NK-92 (cell line): Measurements from ENCODE around the gene CLEC6A.
"Not testable (repeated sequence)": the region's sequence is repeated elsewhere in the genome, so short reads cannot be mapped to it uniquely, and the experiment has no call there.

Experiments used
- DNase-seq: peaks from one replicate; lab custom pipeline; 2025; ENCODE audit not compliant: unreplicated experiment; lab: John Stamatoyannopoulos, UW

The CLEC6A gene

DNA sequence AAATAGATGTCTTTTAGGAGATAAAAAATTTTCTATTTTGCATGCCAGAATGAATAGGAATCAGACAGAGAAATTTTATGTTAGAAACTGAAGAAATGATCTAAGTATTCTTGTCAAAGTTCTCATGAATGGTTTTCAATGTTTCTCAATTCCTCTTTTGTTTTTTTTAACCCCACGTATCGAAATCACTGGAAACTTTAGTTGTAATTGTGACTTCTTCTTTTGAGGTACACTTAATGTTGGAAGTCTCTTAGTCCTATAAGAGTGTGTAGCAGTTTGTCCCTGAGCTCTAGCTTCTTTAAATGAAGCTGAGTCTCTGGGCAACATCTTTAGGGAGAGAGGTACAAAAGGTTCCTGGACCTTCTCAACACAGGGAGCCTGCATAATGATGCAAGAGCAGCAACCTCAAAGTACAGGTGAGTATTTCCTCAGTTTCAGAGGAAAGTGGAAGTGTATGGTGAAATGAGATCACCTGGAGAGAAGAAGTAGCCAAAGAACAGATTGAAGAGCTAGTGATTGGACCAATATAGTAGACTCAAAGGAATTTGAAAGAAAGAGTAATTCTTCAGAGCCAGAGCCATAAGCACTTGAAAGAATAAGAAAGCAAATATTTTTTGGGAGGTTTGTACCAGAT lies at the start of gene CLEC6A:
CLEC6A (plus strand) TSS at position 236 of the 634 bp plus-strand sequence; CDS start at position 386, 150 bp downstream.
- no peak for DNase-seq

GRCh38 chr12:8419576-8419975 lies 36.2 kb upstream of the CLEC6A start:
- DNase-seq = not testable (repeated sequence)

- DNase-seq = no peak
Measured at GRCh38 chr12:8420506-8420905, 35.3 kb upstream of the CLEC6A start.

GRCh38 chr12:8444536-8445278 lies 11.1 kb upstream of the CLEC6A start:
- DNase-seq = not testable (repeated sequence)

DNA sequence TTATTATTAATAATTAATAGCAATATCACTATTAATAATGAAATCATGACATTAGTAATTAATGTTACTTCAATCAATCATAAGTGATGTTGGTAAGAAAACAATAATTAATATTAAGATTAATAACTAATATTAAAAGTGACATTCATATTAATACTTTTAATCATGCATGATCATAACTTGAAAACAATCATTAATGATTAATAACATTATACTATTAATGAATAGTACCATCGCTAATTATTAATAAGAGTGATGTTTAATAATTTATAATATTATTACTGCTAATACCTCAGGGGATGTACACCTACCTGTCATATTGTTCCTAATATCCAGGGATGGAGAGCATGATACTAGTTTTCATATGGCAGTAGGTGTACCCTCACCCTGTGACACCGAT lies 10.0 kb upstream of the CLEC6A start:
- no peak for DNase-seq

DNA sequence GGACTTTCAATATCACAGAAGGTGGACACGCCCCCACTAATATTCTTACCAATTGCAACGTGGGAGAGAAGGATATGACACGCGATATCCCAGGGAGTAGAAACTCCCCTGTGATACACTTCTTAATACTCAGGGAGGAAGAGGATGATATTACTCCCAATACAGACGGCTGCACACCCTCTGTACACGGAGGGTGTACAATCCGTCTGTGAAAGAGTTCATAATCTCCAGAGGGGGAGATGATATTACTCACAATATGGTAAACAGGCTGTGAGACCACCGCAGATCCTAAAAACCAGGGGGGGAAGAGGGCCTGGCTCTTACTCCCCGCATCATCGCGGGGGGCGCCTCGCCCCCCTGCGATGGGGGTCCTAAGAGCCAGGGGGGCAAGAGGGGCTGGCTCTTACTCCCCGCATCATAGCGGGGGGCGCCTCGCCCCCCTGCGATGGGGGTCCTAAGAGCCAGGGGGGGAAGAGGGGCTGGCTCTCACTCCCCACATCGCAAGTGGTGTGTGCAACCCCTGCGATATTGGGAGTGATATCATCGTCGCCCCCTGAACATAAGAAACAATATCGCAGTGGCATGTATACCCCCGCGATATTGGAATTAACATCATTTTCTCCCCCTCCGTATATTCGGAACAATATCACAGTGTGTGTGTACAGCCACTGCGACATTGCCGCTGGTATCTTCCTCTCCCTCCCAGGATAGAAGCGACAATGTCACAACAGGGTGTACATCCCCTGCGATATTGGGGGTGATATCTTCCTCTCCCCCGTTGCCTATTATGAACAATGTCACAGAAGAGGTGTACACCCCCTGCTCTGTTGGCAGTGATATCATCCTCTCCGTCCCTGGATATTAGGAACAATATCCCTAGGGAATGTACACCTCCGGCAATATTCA lies 8.9 kb upstream of the CLEC6A start:
- DNase-seq = no peak

GRCh38 chr12:8449355-8449859 lies 6.4 kb upstream of the CLEC6A start:
- DNase-seq = no peak

DNA sequence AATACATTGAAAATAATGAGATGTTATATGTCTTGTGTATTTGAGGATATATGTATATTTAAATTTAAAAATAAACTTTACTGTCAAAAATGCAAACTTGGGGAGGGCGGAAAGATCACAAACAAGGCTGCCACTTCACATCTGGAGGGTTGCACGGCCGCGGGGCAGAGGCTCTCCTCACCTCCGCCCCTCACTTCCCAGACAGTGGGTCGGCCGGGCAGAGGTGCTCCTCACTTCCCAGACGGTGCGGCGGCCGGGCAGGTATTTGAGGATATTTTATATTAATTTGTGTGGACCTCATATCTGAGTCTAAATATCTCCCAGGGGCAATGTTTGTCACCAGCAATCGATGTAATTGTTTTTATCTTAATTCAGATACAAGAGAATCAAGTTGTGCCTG lies 3.7 kb upstream of the CLEC6A start:
- DNase-seq = no peak

GRCh38 chr12:8453021-8453513 lies 2.7 kb upstream of the CLEC6A start:
- DNase-seq = no peak

DNA sequence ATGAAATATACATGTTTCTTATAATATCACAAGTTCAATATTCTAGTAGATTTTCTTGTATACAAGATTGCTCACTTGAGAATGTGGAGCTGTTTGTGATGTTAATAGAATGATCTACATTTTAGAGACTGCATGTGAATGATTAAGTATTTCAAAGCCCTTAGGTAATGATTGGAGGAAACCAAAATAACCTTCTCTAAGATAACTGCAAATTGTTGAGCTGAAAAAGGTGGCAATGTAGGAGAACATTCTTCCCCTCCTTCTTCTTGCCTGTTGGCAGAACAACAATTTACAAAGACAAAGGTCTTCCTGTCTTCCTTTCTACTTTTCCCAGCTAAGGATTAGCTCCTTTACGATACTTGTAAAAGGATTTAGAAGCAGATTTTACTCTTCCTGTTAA lies 2.0 kb upstream of the CLEC6A start:
- no peak for DNase-seq

GRCh38 chr12:8455271-8455670 lies 491 bp upstream of the CLEC6A start:
- no peak for DNase-seq

- no peak for DNase-seq
Measured at GRCh38 chr12:8461426-8461825, 5.7 kb downstream of the CLEC6A start.

DNA sequence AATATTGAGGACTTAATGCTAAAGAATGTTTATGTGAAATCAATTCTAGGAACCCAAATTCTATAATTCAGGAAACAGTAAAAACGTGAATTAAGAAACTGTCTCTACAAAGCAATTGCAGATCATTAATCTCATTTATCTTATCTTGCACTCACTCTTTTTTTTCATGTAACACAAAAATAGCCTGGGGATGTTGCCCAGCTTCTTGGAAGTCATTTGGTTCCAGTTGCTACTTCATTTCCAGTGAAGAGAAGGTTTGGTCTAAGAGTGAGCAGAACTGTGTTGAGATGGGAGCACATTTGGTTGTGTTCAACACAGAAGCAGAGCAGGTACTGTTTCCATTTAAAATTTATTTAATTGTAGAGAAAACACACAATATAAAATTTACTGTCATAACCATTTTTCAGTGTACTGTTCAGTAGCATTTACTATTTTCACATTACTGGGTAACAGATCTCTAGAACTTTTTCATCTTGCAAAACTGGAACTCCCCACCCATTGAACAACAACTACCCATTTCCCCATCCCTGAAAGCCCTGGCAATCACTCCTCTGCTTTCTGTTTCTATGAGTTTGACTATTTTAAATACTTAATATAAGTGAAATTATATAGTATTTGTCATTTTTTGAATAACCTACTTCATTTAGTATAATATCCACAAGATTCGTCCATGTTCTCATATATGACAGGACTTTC lies 9.7 kb downstream of the CLEC6A start:
- DNase-seq = no peak

- DNase-seq = no peak
Measured at GRCh38 chr12:8466241-8466640, 10.5 kb downstream of the CLEC6A start.

DNA sequence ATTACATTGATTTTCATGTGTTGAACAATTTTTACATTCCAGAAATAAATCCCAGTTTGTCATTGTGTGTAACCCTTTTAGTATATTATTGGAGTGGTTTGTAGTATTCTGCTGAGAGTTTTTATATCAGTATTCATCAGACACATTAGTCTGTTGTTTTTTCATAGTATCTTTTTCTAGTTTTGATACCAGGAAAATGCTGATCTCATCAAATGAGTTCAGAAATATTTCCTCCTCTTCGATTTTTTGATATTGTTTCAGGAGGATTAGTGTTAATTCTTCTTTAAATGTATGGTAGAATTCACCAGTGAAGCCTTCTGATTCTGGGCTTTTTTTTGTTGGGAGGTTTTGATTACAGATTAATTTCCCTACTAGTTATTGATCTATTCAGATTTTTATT lies 15.3 kb downstream of the CLEC6A start:
- DNase-seq = no peak

GRCh38 chr12:8475508-8476203 lies 19.9 kb downstream of the CLEC6A start:
- DNase-seq = no peak

DNA sequence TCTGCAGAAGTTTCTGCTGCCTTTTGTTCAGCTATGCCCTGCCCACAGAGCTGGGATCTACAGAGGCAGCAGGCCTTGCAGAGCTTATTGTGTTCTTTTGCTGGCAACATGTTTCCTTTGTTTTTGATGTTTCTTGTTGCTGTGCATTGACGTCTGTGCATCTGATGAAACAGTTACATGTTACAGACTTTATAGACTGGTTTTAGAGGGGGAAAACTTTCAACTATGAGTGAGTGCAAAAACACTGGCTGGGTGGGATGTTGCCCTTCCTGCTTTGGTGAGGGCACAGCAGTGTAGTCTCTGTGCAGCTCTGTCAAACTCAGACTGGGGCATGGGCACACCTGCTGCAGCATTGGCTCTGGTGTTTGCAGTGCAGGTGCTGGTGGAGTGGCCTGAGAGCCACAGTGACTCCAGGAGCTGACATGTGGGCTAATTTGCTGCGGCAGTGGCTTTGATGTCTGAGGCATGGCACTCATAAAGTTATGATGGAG lies 26.9 kb downstream of the CLEC6A start:
- DNase-seq = no peak

DNA sequence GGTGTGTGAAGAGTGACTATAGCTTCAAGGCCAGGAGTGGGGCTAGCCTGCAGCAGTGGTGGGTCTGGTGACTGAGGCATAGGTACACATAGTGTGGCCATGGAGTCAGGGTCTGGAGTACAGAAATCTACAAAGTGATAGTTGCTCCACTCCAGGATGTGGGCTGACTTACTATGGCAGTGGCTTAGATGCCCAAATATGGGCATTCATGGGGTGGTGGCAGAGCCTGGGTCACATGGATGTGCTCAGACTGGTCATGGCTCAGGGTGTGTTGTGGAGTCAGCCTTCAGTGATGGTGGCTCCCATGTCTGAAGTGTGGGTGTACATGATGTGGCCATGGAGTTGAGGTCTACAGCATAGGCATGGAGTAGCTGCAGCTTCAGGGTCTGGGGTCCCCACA lies 27.3 kb downstream of the CLEC6A start:
- DNase-seq = no peak

GRCh38 chr12:8491646-8492530 lies 36.1 kb downstream of the CLEC6A start:
- DNase-seq = no peak
